Measurements from ENCODE around the gene PPP1R14B. TPM values are rescaled to one million over a fixed set of nuclear protein-coding genes. Genes with fewer than 3 reads are reported as not detected.

PPP1R14B gene
- total RNA-seq, 4 donors from 2014 or later: 9.5 to 63.4 (median 28.3) TPM

GRCh38 chr11:64259533-64260067 lies 12.9 kb upstream of the PPP1R14B start:
- intact Hi-C loops (cut with DNase I; ENCODE audit: low total_unique reads): no loop called here
- Histone ChIP-seq H3K36me3 (no peaks in the 10 kb centered on the region), H3K4me3 (no peak overlapping the region), H3K27me3 (no peaks in the 10 kb centered on the region), H3K9me3 (no peaks in the 10 kb centered on the region), H3K27ac (no peak overlapping the region), H3K4me1 (no peaks in the 10 kb centered on the region)
- DNase-seq: no peak
- TF ChIP-seq CTCF (IDR thresholded peaks at IDR 0.05): no peak
- no peak for TF ChIP-seq POLR2A (IDR thresholded peaks at IDR 0.05)

DNA sequence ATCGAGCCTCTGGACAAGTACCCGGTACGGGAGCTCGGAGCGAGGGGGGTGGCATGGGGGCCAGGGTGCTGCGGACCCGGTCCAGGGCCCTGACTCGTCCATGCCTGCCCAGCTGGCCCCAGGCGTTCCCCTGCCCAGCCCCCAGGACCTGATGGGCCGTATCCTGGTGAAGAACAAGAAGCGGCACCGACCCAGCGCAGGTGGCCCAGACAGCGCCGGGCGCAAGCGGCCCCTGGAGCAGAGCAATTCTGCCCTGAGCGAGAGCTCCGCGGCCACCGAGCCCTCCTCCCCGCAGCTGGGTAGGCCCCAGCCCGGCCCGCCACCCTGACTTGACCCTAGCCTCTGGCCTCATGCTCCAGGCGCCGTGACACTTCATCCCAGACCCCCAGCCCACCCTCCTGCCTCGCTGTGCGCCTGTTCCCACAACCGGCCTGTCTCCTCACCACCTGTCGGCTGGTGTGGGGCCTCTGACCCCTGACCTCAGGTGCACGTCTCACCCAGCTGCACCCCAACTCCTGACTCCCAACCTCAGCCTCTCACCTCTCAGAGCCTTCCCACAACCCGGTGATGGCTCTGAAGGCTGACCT lies 12.3 kb upstream of the PPP1R14B start:
- no peaks in the 10 kb centered on the region for H3K36me3 ChIP-seq
- H3K4me1 ChIP-seq: no peaks in the 10 kb centered on the region
- TF ChIP-seq CTCF (IDR thresholded peaks at IDR 0.05): no peak
- TF ChIP-seq POLR2A (IDR thresholded peaks at IDR 0.05): no peak
- H3K27ac ChIP-seq: no peak overlapping the region
- no peak overlapping the region for H3K4me3 ChIP-seq
- H3K9me3 ChIP-seq: no peaks in the 10 kb centered on the region
- no peak for DNase-seq
- intact Hi-C loops (cut with DNase I; ENCODE audit: low total_unique reads): no loop called here
- H3K27me3 ChIP-seq: no peaks in the 10 kb centered on the region

GRCh38 chr11:64258356-64258755 lies 11.6 kb upstream of the PPP1R14B start:
- Histone ChIP-seq H3K27ac (no peak overlapping the region), H3K4me1 (no peaks in the 10 kb centered on the region), H3K36me3 (no peaks in the 10 kb centered on the region), H3K4me3 (no peak overlapping the region), H3K27me3 (no peaks in the 10 kb centered on the region), H3K9me3 (no peaks in the 10 kb centered on the region)
- TF ChIP-seq CTCF (IDR thresholded peaks at IDR 0.05) (no peak), POLR2A (IDR thresholded peaks at IDR 0.05) (no peak)
- no peak for DNase-seq
- intact Hi-C loops (cut with DNase I; ENCODE audit: low total_unique reads): no loop called here

- TF ChIP-seq POLR2A (IDR thresholded peaks at IDR 0.05): no peak
- TF ChIP-seq CTCF (IDR thresholded peaks at IDR 0.05): no peak
- H3K9me3 ChIP-seq: no peaks in the 10 kb centered on the region
Observed at GRCh38 chr11:64256300-64256699, 9.6 kb upstream of the PPP1R14B start.

DNA sequence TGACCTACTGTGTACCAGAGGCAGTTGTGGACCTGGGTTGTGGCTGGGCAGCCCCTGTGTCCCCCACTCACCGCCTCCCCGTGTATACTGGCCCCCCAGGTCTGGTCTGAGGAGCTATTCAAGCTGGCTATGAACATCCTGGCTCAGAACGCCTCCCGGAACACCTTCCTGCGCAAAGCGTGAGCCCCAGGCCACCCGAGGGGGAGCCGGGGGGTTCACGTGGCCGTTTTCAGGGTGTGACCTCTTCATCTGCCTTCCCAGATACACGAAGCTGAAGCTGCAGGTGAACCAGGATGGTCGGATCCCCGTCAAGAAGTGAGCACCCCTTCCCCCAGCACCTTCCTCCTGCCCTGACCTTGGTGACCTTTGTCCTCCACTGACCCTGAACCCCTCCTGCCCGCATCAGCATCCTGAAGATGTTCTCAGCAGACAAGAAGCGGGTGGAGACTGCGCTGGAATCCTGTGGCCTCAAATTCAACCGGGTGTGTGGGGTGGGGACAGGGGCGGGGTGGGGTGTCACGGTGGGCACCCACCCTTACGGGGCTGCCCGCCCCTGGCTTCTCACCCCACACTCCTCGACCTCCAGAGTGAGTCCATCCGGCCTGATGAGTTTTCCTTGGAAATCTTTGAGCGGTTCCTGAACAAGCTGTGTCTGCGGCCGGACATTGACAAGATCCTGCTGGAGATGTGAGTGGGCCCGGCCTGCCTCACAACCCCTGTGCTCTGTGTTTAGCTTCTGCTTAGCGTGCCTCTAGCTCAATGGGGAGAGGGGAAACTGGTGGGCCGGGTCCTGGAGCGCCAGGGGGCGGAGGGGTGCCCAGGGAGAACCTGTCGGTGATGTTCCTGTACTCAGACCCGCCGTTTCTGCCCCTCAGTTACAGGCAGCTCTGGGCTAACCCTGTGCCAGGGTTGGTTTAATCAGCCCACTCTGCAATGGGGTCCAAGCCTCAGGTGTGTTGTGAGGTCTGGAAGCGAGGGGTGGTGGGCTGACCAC lies 8.7 kb upstream of the PPP1R14B start:
- Histone ChIP-seq H3K9me3 (no peaks in the 10 kb centered on the region), H3K4me3 (no peak overlapping the region), H3K36me3 (no peaks in the 10 kb centered on the region), H3K27ac (no peak overlapping the region), H3K27me3 (no peaks in the 10 kb centered on the region), H3K4me1 (peaks cover 0 to 12% of the 10 kb centered on the region in 2 donors)
- DNase-seq: no peak
- intact Hi-C loops (cut with DNase I; ENCODE audit: low total_unique reads): no loop called here
- TF ChIP-seq CTCF (IDR thresholded peaks at IDR 0.05) (no peak), POLR2A (IDR thresholded peaks at IDR 0.05) (no peak)

More at GRCh38 chr11:64256300-64256699, 9.6 kb upstream of the PPP1R14B start:
- Histone ChIP-seq H3K27ac (no peak overlapping the region), H3K4me3 (no peak overlapping the region), H3K4me1 (peaks cover 0 to 7% of the 10 kb centered on the region in 2 donors), H3K27me3 (no peaks in the 10 kb centered on the region), H3K36me3 (no peaks in the 10 kb centered on the region)
- DNase-seq: no peak
- intact Hi-C loops (cut with DNase I; ENCODE audit: low total_unique reads): no loop called here

Data from uterus (tissue), 4 donors.